Osteocyte (in vitro differentiated cells): ENCODE measurements around the gene ADRM1. TPM values are rescaled to one million over a fixed set of nuclear protein-coding genes. Genes with fewer than 3 reads are reported as not detected.

ENCODE experiments used
- DNase-seq: peaks from one replicate; pipeline ENCODE4 v3.0.0; 2021; ENCODE audit warnings: mixed read lengths; ENCODE audit not compliant: unreplicated experiment; ENCODE audit errors: extremely low spot score
- H3K27ac Mint-ChIP-seq: one replicate; pipeline ENCODE4 v1.8.0; 2021; ENCODE audit warnings: mild to moderate bottlenecking, mixed read lengths; ENCODE audit not compliant: unreplicated experiment
- H3K27me3 Mint-ChIP-seq: one replicate; pipeline ENCODE4 v1.8.0; 2021; ENCODE audit warnings: mixed read lengths; ENCODE audit not compliant: unreplicated experiment
- H3K36me3 Mint-ChIP-seq: one replicate; pipeline ENCODE4 v1.8.0; 2021; ENCODE audit warnings: mixed read lengths; ENCODE audit not compliant: unreplicated experiment
- H3K4me1 Mint-ChIP-seq: one replicate; pipeline ENCODE4 v1.8.0; 2021; ENCODE audit warnings: mixed read lengths; ENCODE audit not compliant: unreplicated experiment
- H3K4me3 Mint-ChIP-seq: one replicate; pipeline ENCODE4 v1.8.0; 2021; ENCODE audit warnings: mild to moderate bottlenecking, moderate library complexity, mixed read lengths; ENCODE audit not compliant: unreplicated experiment
- H3K9me3 Mint-ChIP-seq: one replicate; pipeline ENCODE4 v1.8.0; 2021; ENCODE audit warnings: mixed read lengths; ENCODE audit not compliant: unreplicated experiment
- CTCF ChIP-seq: fragments of 200-600 bp; sonication (generic); IDR thresholded peaks from 2 replicates; pipeline ENCODE4 v1.5.0; 2021; ENCODE audit warnings: antibody characterized with exemption, mild to moderate bottlenecking, moderate library complexity
- total RNA-seq: library from RNA; stranded (reverse); gene quantifications from 2 replicates; pipeline ENCODE4 v1.2.1, GENCODE V29; 2021

The ADRM1 gene
- total RNA-seq, 1 donor from 2014 or later = 83.9 TPM

DNA sequence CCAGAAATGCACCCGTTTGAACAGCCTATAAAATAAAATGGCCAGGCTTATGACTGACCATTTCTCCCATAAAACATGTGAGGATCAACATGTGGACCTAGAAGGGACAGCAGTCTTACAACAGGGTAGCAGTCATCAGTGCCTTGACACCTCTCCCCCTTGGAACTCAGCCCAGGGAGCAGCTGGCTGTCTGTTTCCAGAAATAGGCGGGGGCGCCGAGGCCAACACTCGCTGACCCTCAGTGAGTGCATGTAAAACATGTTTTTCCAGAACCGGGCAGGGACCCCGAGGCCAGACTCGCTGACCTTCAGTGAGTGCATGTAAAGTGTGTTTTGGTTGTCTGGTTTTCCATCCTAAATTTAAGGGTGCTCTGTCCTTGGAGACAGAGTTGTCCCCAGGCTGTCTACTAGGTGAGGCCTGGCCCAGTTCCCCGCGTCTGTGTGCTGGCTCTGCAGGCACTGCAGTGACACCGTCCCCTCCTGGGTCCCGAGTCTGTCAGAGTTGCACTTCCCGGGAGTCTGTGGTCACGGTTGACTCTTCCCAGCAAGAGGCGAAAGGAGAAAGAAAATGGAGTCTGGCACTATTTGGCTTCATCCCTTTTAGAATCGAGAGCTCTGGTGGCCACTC, 19.8 kb upstream of the ADRM1 start:
- Mint-ChIP-seq H3K36me3 (peaks cover 23% of the 10 kb centered on the region), H3K27me3 (no peaks in the 10 kb centered on the region), H3K4me3 (no peak overlapping the region), H3K27ac (no peak overlapping the region), H3K4me1 (no peaks in the 10 kb centered on the region), H3K9me3 (no peaks in the 10 kb centered on the region)
- no peak for DNase-seq
- no peak for TF ChIP-seq CTCF

GRCh38 chr20:62284448-62284847, 18.3 kb upstream of the ADRM1 start:
- Mint-ChIP-seq H3K4me1 (no peaks in the 10 kb centered on the region), H3K27me3 (no peaks in the 10 kb centered on the region), H3K36me3 (peaks cover 24% of the 10 kb centered on the region), H3K4me3 (no peak overlapping the region), H3K27ac (no peak overlapping the region), H3K9me3 (no peaks in the 10 kb centered on the region)
- no peak for TF ChIP-seq CTCF
- DNase-seq = no peak

DNA sequence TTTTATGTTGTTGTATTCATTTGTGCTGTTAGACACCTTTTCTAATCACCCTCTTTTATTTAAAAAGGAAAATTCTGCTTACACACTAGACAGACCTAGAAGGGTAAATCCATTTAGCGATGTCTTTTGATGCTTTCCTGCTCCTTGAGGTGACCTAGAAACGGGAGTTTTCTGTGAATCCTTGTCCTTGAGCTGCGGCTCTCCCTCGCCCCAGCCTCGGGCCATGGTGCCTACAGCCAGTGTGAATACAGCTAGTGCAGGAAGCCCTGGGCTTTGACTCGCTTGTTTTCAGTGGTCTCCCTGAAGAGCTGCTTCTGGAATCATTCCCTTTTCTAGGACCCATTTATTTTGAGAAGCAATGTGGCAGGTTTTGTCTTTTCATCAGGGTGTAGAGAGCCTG, 17.6 kb upstream of the ADRM1 start:
- Mint-ChIP-seq H3K27ac (no peak overlapping the region), H3K36me3 (peaks cover 24% of the 10 kb centered on the region), H3K4me1 (no peaks in the 10 kb centered on the region), H3K4me3 (no peak overlapping the region), H3K27me3 (no peaks in the 10 kb centered on the region), H3K9me3 (no peaks in the 10 kb centered on the region)
- no peak for DNase-seq
- TF ChIP-seq CTCF = no peak

GRCh38 chr20:62285722-62286121, 17.1 kb upstream of the ADRM1 start:
- H3K27ac Mint-ChIP-seq = no peak overlapping the region
- H3K27me3 Mint-ChIP-seq = no peaks in the 10 kb centered on the region
- DNase-seq = no peak
- no peak for TF ChIP-seq CTCF
- H3K9me3 Mint-ChIP-seq = no peaks in the 10 kb centered on the region
- H3K36me3 Mint-ChIP-seq = peaks cover 24% of the 10 kb centered on the region
- H3K4me3 Mint-ChIP-seq = no peak overlapping the region
- H3K4me1 Mint-ChIP-seq = no peaks in the 10 kb centered on the region

DNA sequence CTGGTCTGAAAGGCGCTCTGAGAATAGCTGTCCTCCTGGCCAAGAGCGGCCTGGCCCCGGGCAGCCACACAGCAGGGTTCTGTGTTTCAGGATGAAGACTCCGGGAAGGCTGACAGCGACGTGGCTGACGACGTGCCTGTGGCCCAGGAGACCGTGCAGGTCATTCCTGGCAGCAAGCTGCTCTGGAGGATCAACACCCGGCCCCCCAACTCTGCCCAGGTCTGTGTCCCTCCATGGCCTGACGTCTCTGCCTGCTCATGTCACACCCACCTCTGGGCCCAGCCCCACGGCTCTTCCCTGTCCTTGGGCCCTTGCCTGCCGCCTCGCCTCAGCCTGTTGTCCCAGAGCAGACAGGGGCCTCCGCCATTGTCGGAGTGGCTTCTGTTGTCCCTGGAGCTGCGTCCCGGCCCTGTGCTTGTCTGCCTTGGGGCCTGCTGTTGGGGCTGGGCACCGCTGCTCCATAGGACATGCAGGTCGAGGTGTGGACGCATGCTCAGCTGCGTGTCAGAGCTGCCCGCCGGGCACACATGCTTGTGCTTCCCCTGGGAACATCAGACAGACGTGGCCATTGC, 16.2 kb upstream of the ADRM1 start:
- Mint-ChIP-seq H3K4me1 (no peaks in the 10 kb centered on the region), H3K36me3 (peaks cover 29% of the 10 kb centered on the region), H3K27ac (no peak overlapping the region), H3K27me3 (no peaks in the 10 kb centered on the region), H3K9me3 (no peaks in the 10 kb centered on the region), H3K4me3 (no peak overlapping the region)
- no peak for DNase-seq
- TF ChIP-seq CTCF = no peak
